BLaER1 (cell line): ENCODE results near the gene STK16.

ENCODE experiments used
- H3K27ac ChIP-seq: shearing (Covaris generic); formaldehyde crosslinking; 2 replicates; pipeline ENCODE4 v1.8.1; 2022
- H3K27me3 ChIP-seq: shearing (Covaris generic); formaldehyde crosslinking; 2 replicates; pipeline ENCODE4 v1.8.1; 2022
- H3K36me3 ChIP-seq: shearing (Covaris generic); formaldehyde crosslinking; 2 replicates; pipeline ENCODE4 v1.8.1; 2022
- H3K4me1 ChIP-seq: shearing (Covaris generic); formaldehyde crosslinking; 2 replicates; pipeline ENCODE4 v1.8.1; 2022
- H3K4me2 ChIP-seq: shearing (Covaris generic); formaldehyde crosslinking; 2 replicates; pipeline ENCODE4 v1.8.1; 2022
- H3K4me3 ChIP-seq: shearing (Covaris generic); formaldehyde crosslinking; 2 replicates; pipeline ENCODE4 v1.8.1; 2022
- H3K9ac ChIP-seq: shearing (Covaris generic); formaldehyde crosslinking; 2 replicates; pipeline ENCODE4 v1.8.1; 2022
- H3K9me3 ChIP-seq: shearing (Covaris generic); formaldehyde crosslinking; 2 replicates; pipeline ENCODE4 v1.8.1; 2022
- H4K20me1 ChIP-seq: shearing (Covaris generic); formaldehyde crosslinking; 2 replicates; pipeline ENCODE4 v1.8.1; 2022
- Cebpa-rat ChIP-seq: shearing (Covaris generic); IDR thresholded peaks from 2 replicates; pipeline ENCODE4 v1.8.1; 2022

Gene STK16

GRCh38 chr2:219213486-219214071 lies 31.7 kb upstream of the STK16 start:
- no peak for TF ChIP-seq Cebpa-rat
- Histone ChIP-seq H3K27me3 (no peaks in the 10 kb centered on the region), H3K4me1 (peaks cover 47% of the 10 kb centered on the region), H3K36me3 (peaks cover 71% of the 10 kb centered on the region), H3K4me3 (no peak overlapping the region), H3K9me3 (no peaks in the 10 kb centered on the region), H3K4me2 (no peak overlapping the region), H4K20me1 (peaks cover 5% of the 10 kb centered on the region; the same call in 1 of the 2 replicates), H3K9ac (no peak overlapping the region), H3K27ac (no peak overlapping the region)

GRCh38 chr2:219214141-219214540 lies 31.1 kb upstream of the STK16 start:
- H3K4me3 ChIP-seq = no peak overlapping the region
- H3K9ac ChIP-seq = no peak overlapping the region
- no peaks in the 10 kb centered on the region for H3K9me3 ChIP-seq
- TF ChIP-seq Cebpa-rat = no peak
- no peak overlapping the region for H3K4me2 ChIP-seq
- H3K27ac ChIP-seq = no peak overlapping the region
- H3K4me1 ChIP-seq = peaks cover 45% of the 10 kb centered on the region
- H3K27me3 ChIP-seq = no peaks in the 10 kb centered on the region
- peaks cover 65% of the 10 kb centered on the region for H3K36me3 ChIP-seq
- H4K20me1 ChIP-seq = peaks cover 6% of the 10 kb centered on the region; the same call in 1 of the 2 replicates

GRCh38 chr2:219214786-219215185 lies 30.5 kb upstream of the STK16 start:
- peaks cover 45% of the 10 kb centered on the region for H3K4me1 ChIP-seq
- TF ChIP-seq Cebpa-rat = no peak

GRCh38 chr2:219215871-219216534 lies 29.3 kb upstream of the STK16 start:
- H3K9me3 ChIP-seq = no peaks in the 10 kb centered on the region
- H4K20me1 ChIP-seq = peaks cover 18% of the 10 kb centered on the region; the same call in 1 of the 2 replicates
- no peak overlapping the region for H3K27ac ChIP-seq
- H3K4me1 ChIP-seq = peaks cover 43% of the 10 kb centered on the region
- H3K4me3 ChIP-seq = no peak overlapping the region
- peak overlapping the region; percentile 99; the same call in 1 of the 2 replicates for H3K4me2 ChIP-seq
- H3K9ac ChIP-seq = peak overlapping the region; percentile 16; the same call in 1 of the 2 replicates
- TF ChIP-seq Cebpa-rat = no peak
- H3K27me3 ChIP-seq = no peaks in the 10 kb centered on the region
- H3K36me3 ChIP-seq = peaks cover 64% of the 10 kb centered on the region

More at GRCh38 chr2:219214786-219215185, 30.5 kb upstream of the STK16 start:
- Histone ChIP-seq H3K27me3 (no peaks in the 10 kb centered on the region), H3K27ac (no peak overlapping the region), H3K4me2 (no peak overlapping the region), H3K9ac (no peak overlapping the region), H4K20me1 (peaks cover 12% of the 10 kb centered on the region; the same call in 1 of the 2 replicates), H3K9me3 (no peaks in the 10 kb centered on the region), H3K36me3 (peaks cover 64% of the 10 kb centered on the region), H3K4me3 (no peak overlapping the region)

- Histone ChIP-seq H3K27me3 (no peaks in the 10 kb centered on the region), H3K4me2 (peak overlapping the region; percentile 99), H3K9ac (no peak overlapping the region; the same call in 1 of the 2 replicates), H3K4me1 (peaks cover 43% of the 10 kb centered on the region), H3K27ac (no peak overlapping the region), H4K20me1 (peaks cover 18% of the 10 kb centered on the region; the same call in 1 of the 2 replicates), H3K4me3 (no peak overlapping the region), H3K36me3 (peaks cover 66% of the 10 kb centered on the region), H3K9me3 (no peaks in the 10 kb centered on the region)
- TF ChIP-seq Cebpa-rat = no peak
Observed at GRCh38 chr2:219216535-219216915, 28.8 kb upstream of the STK16 start.

- Histone ChIP-seq H3K27me3 (no peaks in the 10 kb centered on the region), H3K9me3 (no peaks in the 10 kb centered on the region), H3K36me3 (peaks cover 70% of the 10 kb centered on the region), H3K4me3 (peak overlapping the region; percentile 74), H3K27ac (peak overlapping the region; percentile 77), H4K20me1 (peaks cover 29% of the 10 kb centered on the region), H3K4me2 (peak overlapping the region; percentile 99), H3K4me1 (peaks cover 43% of the 10 kb centered on the region), H3K9ac (peak overlapping the region; percentile 82)
- no peak for TF ChIP-seq Cebpa-rat
Observed at GRCh38 chr2:219218217-219218731, 27.0 kb upstream of the STK16 start.

GRCh38 chr2:219218732-219219701 lies 26.3 kb upstream of the STK16 start, which contains the start of gene ABCB6:
TSS of gene ABCB6 (minus strand) at chr2:219218958. CDS start at chr2:219218673, 285 bp downstream.
- Histone ChIP-seq H3K9ac (peak within 1 kb of the TSS; percentile 82), H3K27me3 (no peaks in the 10 kb centered on the region), H3K4me3 (peak within 1 kb of the TSS; percentile 74), H3K4me2 (peak within 1 kb of the TSS; percentile 99), H3K4me1 (peaks cover 43% of the 10 kb centered on the region), H3K9me3 (no peaks in the 10 kb centered on the region), H4K20me1 (peaks cover 33% of the 10 kb centered on the region), H3K36me3 (peaks cover 70% of the 10 kb centered on the region), H3K27ac (peak within 1 kb of the TSS; percentile 77)
- no peak for TF ChIP-seq Cebpa-rat

- TF ChIP-seq Cebpa-rat = no peak
- H3K4me1 ChIP-seq = peaks cover 45% of the 10 kb centered on the region
- peaks cover 70% of the 10 kb centered on the region for H3K36me3 ChIP-seq
- no peak overlapping the region for H3K27ac ChIP-seq
- H3K4me3 ChIP-seq = no peak overlapping the region
- no peaks in the 10 kb centered on the region for H3K27me3 ChIP-seq
- H3K9ac ChIP-seq = peak overlapping the region; percentile 82; the same call in 1 of the 2 replicates
- H3K4me2 ChIP-seq = peak overlapping the region; percentile 99
- no peaks in the 10 kb centered on the region for H3K9me3 ChIP-seq
- peaks cover 40% of the 10 kb centered on the region for H4K20me1 ChIP-seq
Observed at GRCh38 chr2:219219784-219220532, 25.3 kb upstream of the STK16 start.
